ENCODE measurements around the gene SMC1B. TPM values are rescaled to one million over a fixed set of nuclear protein-coding genes. Genes with fewer than 3 reads are reported as not detected.

Gene SMC1B
- total RNA-seq, 4 donors from 2014 or later = 0.21 TPM; not detected in 3

DNA sequence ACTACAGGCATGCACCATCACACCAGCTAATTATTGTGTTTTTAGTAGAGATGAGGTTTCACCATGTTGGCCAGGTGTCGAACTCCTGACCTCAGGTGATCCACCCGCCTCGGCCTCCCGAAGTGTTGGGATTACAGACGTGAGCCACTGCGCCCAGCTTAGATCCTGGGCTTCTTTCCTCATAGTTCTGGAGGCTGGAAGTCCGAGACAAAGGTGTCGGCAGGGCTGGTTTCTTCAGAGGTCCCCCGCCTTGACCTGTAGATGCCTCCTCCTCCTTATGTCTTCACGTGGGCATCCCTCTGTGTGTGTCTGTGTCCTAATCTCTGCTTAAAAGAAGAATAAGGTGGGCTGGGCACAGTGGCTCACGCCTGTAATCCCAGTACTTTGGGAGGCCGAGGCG is 45.1 kb upstream of the SMC1B start:
- Histone ChIP-seq H3K9me3 (no peaks in the 10 kb centered on the region), H3K36me3 (no peaks in the 10 kb centered on the region), H3K4me3 (no peak overlapping the region), H3K4me1 (peaks cover 20% of the 10 kb centered on the region), H3K27ac (no peak overlapping the region), H3K27me3 (no peaks in the 10 kb centered on the region)
- TF ChIP-seq POLR2A (IDR thresholded peaks at IDR 0.05) = no peak
- TF ChIP-seq, protein P1, sequence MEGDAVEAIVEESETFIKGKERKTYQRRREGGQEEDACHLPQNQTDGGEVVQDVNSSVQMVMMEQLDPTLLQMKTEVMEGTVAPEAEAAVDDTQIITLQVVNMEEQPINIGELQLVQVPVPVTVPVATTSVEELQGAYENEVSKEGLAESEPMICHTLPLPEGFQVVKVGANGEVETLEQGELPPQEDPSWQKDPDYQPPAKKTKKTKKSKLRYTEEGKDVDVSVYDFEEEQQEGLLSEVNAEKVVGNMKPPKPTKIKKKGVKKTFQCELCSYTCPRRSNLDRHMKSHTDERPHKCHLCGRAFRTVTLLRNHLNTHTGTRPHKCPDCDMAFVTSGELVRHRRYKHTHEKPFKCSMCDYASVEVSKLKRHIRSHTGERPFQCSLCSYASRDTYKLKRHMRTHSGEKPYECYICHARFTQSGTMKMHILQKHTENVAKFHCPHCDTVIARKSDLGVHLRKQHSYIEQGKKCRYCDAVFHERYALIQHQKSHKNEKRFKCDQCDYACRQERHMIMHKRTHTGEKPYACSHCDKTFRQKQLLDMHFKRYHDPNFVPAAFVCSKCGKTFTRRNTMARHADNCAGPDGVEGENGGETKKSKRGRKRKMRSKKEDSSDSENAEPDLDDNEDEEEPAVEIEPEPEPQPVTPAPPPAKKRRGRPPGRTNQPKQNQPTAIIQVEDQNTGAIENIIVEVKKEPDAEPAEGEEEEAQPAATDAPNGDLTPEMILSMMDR (IDR thresholded peaks at IDR 0.05) = no peak
- no peak for TF ChIP-seq POLR2AphosphoS5 (IDR thresholded peaks at IDR 0.05)
- no peak for TF ChIP-seq EP300 (IDR thresholded peaks at IDR 0.05)
- DNase-seq (ENCODE audit: low spot score in 2 of 2) = no peak
- 99% methylated on average over 13 of the region's 13 CpGs for WGBS

DNA sequence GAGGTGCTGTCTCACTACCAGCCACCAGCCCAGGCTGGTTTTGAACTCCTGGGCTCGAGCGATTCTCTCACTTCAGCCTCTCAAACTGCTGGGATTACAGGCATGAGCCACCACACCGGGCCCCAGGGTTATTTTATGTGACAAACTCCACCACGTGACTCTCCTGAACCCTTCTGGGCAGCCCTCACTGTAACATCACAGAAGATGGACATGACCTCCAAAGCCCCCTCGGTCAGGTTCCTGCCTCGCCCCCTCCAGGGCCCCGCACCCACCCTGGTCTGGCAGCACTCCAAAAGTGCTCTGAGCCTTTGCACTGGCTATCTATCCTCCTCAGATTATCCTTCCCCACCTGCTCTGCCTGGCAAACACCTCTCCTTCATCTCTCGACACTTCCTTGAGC is 43.4 kb upstream of the SMC1B start:
- H3K27ac ChIP-seq = no peak overlapping the region
- WGBS = 93% methylated on average over 8 of the region's 8 CpGs

DNA sequence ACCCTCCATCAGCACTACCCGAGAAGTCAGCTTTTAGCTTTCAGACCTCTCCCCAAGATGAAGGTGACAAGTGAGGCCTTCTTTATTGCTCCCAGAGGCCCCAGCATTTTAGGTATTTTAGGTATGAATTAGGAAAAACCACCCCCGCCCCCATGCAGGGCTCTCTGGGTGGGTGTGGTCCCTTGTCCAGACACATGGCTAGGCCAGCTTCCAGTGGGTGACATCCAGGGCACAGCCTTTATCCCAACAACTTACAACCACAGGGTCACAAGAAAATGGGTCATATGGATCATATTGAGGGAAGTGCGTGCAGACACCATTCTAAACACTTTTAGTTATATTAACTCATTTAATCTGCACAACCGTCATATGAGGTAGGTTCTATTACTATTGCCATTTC is 42.2 kb upstream of the SMC1B start:
- TF ChIP-seq, protein P1 (IDR thresholded peaks at IDR 0.05) = no peak
- no peak for TF ChIP-seq POLR2AphosphoS5 (IDR thresholded peaks at IDR 0.05)

More for the DNA sequence above, 43.4 kb upstream of the SMC1B start:
- Histone ChIP-seq H3K4me1 (peaks cover 32% of the 10 kb centered on the region), H3K4me3 (no peak overlapping the region), H3K9me3 (no peaks in the 10 kb centered on the region), H3K36me3 (no peaks in the 10 kb centered on the region), H3K27me3 (no peaks in the 10 kb centered on the region)
- no peak for TF ChIP-seq POLR2A (IDR thresholded peaks at IDR 0.05)
- TF ChIP-seq EP300 (IDR thresholded peaks at IDR 0.05) = no peak
- TF ChIP-seq POLR2AphosphoS5 (IDR thresholded peaks at IDR 0.05) = no peak
- TF ChIP-seq, protein P1 (IDR thresholded peaks at IDR 0.05) = no peak
- DNase-seq (ENCODE audit: low spot score in 2 of 2) = no peak

DNA sequence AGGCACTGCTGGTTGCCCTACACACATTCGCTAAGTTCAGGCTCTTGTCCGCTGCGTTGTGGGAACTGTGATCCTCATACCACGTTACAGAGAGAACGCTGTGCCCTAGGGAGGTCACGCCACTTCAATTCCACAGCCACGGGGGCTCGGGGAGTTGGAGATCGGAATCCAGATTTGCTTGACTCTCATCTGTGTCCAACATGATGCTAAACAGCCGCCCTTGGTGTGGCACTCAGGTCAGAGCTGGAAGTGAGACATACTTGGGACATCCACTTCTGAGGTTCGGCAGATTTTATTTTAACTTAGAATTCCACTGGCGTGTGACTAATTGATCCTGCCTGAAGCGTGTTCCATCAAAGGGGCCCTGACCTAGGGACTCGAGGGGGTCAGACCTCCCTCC is 41.8 kb upstream of the SMC1B start:
- Histone ChIP-seq H3K4me1 (peaks cover 33% of the 10 kb centered on the region), H3K27me3 (no peaks in the 10 kb centered on the region), H3K27ac (peak overlapping the region; percentile 87), H3K36me3 (no peaks in the 10 kb centered on the region), H3K9me3 (no peaks in the 10 kb centered on the region), H3K4me3 (no peak overlapping the region)
- 69% methylated on average over 11 of the region's 14 CpGs for WGBS
- DNase-seq (ENCODE audit: low spot score in 2 of 2) = no peak
- TF ChIP-seq POLR2A (IDR thresholded peaks at IDR 0.05) (no peak), POLR2AphosphoS5 (IDR thresholded peaks at IDR 0.05) (no peak), EP300 (IDR thresholded peaks at IDR 0.05) (no peak)
- TF ChIP-seq, protein P1 (IDR thresholded peaks at IDR 0.05) = no peak

More for the DNA sequence above, 42.2 kb upstream of the SMC1B start:
- WGBS = 74% methylated on average over 4 of the region's 4 CpGs
- no peak for DNase-seq (ENCODE audit: low spot score in 2 of 2)
- Histone ChIP-seq H3K27me3 (no peaks in the 10 kb centered on the region), H3K4me1 (peaks cover 30% of the 10 kb centered on the region), H3K27ac (peak overlapping the region; percentile 87), H3K4me3 (no peak overlapping the region), H3K9me3 (no peaks in the 10 kb centered on the region), H3K36me3 (no peaks in the 10 kb centered on the region)

DNA sequence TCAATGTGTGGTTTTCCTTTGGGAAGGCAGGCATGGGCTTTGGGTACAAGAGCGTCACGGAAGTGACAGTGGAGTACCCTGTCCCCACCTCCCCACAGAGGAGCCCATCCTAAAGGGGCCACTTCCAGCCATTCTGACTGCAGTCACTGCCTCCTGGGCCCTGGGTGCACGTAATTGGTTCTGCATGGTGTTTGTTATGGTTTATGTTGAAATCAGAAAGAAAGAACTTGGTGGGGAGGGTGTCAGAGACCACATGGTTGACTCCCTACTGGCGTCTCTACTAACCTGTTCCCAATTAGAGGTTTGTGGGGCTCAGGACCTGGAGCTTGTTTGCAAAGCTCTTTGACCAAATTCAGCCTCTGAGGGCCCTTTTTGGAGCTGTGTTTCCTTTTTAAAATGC is 40.9 kb upstream of the SMC1B start:
- 60% methylated on average over 2 of the region's 4 CpGs for WGBS
- H3K27ac ChIP-seq = peak overlapping the region; percentile 87
- H3K4me3 ChIP-seq = no peak overlapping the region
- TF ChIP-seq POLR2A (IDR thresholded peaks at IDR 0.05) = no peak
- peak in 2 of 3 donors; percentile 6 to 54 for TF ChIP-seq POLR2AphosphoS5 (IDR thresholded peaks at IDR 0.05)
- TF ChIP-seq, protein P1 (IDR thresholded peaks at IDR 0.05) = no peak
- no peak for TF ChIP-seq EP300 (IDR thresholded peaks at IDR 0.05)
- no peaks in the 10 kb centered on the region for H3K36me3 ChIP-seq
- no peaks in the 10 kb centered on the region for H3K9me3 ChIP-seq
- H3K4me1 ChIP-seq = peaks cover 29% of the 10 kb centered on the region
- no peak for DNase-seq (ENCODE audit: low spot score in 2 of 2)
- H3K27me3 ChIP-seq = no peaks in the 10 kb centered on the region

Data from suprapubic skin (tissue), 4 donors.